IPS-18c (cell line): Measurements from ENCODE around the gene DAB2.

Source experiments
- H3K4me3 ChIP-seq: 2 replicates; pipeline ENCODE4 v1.7.0; 2013; ENCODE audit warnings: low read depth, mild to moderate bottlenecking, low read length, moderate library complexity; ENCODE audit not compliant: insufficient read depth
- H3K9me3 ChIP-seq: one replicate; pipeline ENCODE4 v1.6.1; 2013; ENCODE audit warnings: mild to moderate bottlenecking, low read length, moderate library complexity; ENCODE audit not compliant: control insufficient read depth, insufficient read depth

DAB2 gene

DNA sequence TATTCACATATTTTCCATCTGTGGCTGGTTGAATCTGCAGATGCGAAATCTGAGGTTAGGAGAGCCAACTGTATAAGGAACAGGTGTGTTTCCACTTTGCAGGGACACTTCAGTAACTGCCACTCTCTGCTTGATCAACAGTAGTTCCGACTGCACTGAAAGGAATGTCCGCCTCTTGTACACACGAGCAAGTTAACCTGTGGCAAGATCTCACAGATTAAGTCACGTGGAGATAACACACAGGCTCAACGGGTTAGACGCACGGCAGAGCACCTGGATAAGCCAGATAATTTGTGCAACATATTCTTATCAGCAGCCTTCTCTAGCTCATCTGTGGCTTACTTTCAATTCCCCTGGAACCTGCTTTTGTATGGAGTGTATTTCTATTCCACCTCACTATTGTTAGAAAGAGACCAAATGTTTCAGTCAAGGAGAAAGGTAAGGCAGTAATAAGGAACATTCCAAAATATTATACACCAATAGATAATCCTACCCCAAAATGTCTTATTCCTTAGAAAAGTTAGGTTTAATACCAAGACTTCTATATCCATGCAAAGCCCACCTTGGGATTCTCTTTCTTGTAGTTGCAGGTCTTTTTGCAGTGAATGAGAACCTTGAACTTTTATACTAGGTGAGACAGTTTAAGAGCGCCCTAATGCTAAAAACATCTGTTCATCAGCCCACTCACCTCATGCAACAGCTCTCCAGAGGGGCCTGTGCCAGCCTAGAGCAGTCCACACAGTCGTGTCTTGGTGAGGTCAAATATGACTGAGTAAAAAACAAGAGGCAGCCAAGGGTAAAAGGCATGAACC is 54.0 kb downstream of the DAB2 start:
- Histone ChIP-seq H3K4me3 (no peak overlapping the region), H3K9me3 (no peaks in the 10 kb centered on the region)

DNA sequence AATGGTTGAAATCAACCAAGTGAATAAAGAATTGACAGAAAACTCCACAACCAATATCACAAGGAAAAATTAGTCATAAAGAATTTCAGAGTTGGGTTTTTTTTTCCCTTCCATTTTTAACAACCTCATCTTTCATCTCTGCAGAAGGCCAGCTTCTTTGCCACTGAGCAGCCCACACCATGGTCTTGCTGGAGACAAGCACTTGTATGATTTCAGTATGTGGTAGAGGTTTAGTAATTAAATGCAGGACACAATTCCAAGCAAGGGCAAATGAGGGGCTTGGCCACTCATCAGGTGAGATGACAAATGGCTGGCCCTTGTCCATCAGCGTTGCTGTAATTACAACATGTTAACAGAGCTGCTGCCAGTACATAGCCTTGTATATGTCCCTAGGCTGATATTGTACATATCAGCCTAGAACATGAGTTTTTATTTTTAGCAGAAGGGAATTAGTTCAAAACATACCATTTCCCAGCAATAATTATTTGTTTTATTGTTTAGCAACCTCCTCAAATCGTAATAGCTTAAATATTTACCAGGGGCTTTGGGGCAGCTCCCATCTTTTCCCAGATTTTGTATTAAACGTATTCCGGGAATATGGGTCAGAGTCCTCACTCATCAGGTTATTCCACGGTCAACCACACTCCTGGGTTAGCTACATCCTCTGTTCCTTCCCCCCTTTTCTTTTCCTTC is 55.5 kb downstream of the DAB2 start:
- Histone ChIP-seq H3K9me3 (peaks cover 3% of the 10 kb centered on the region), H3K4me3 (no peak overlapping the region)

DNA sequence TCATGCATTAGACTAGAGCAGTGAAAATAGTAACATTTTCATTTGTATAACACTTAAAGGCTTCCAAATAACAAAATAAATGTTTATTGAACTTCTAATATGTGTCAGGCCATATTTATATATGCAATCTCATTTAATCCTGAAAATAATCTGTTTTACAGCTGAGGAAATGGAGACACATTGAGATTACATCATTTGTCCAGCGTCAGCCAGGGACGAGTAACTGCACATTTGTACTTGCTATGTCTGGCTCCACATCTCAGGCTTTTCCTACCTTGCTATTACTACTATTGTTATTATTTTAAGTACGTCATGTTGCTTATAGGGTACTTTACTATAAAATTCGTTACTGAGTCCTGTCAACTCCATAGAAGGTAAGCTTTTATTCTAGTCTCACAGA is 56.7 kb downstream of the DAB2 start:
- H3K4me3 ChIP-seq, result no peak overlapping the region
- H3K9me3 ChIP-seq, result peaks cover 3% of the 10 kb centered on the region

DNA sequence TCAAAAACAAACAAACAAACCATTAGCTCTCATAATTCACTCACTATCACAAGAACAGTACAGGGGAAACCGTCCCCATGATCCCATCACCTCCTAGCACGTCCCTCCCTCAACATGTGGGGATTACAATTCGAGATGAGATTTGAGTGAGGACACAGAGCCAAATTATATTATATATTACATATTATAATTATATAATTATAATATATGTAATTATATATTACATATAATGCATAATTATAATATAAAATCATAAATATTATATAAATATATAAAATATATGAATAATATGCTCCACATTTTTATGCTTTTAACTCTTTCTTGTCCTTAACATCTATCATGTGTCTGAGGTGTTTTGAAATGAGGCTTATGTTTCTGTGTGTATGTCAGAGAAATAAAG is 57.1 kb downstream of the DAB2 start:
- H3K4me3 ChIP-seq, result no peak overlapping the region

DNA sequence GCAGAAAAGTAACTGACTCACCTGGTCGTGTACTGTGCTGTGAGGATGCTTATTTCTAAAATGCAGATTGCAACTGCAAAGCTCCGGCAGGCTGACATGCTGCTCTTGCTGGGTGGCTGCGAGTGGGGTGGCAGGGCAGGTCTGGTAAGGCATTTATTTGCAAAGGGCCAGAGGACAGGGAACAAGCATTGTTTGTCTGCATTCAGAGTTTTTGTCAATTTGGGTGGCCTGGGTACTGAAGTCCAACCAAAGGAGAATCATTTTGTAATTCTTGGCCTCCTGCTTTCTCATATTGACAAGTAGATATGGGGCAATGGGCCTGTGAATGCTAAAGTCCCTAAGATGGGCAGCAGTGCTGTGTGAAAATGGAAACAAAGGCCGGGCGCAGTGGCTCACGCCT is 60.4 kb downstream of the DAB2 start, which contains the start of gene C9:
TSS of gene C9 (minus strand) at position 129 of the 400 bp plus-strand sequence. CDS start at position 98, 31 bp downstream.
- no peak within 1 kb of the TSS for H3K4me3 ChIP-seq

More for the DNA sequence above, 57.1 kb downstream of the DAB2 start:
- H3K9me3 ChIP-seq, result peaks cover 3% of the 10 kb centered on the region

DNA sequence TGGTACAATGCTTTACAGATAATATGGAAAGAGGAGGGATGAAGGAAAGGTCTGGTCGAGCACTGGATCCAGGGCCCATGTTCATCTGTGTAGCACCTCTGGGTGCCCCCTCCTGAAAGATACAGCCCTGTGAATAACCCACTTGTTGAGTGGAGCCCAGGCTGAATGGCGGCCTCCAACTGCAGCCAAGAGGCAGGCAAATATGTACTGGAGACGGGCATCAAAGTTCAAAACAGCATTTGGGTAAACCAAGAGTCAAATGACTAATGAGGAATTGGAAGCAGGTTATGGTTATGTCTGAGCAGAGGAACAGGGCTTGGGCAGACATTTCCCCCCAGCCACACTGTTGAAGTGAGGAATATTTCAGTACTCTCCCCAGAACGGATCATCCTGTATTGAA is 61.6 kb downstream of the DAB2 start:
- H3K9me3 ChIP-seq, result peaks cover 6% of the 10 kb centered on the region
- no peak overlapping the region for H3K4me3 ChIP-seq

More for the DNA sequence above, 60.4 kb downstream of the DAB2 start, which contains the start of gene C9:
- peaks cover 6% of the 10 kb centered on the region for H3K9me3 ChIP-seq

DNA sequence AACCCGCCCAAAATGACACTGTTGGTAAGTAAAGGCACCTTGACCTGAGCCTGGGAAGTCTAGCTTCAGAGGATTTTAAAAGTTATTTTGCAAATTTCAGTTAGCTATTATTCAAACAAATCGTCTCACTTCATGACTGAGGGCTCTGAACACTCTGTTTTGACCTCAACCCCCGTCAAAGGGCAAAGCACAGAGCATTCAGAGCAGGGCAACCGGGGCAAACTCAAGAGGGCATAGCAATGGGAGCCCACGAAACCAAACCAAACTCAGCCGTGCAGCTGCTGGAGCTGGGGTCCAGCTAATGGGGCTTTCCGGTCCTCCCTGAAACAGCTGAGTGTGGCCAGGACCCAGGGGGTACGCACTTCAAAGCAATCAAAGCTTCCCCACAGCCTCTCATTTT is 62.1 kb downstream of the DAB2 start:
- Histone ChIP-seq H3K4me3 (no peak overlapping the region), H3K9me3 (peaks cover 6% of the 10 kb centered on the region)

DNA sequence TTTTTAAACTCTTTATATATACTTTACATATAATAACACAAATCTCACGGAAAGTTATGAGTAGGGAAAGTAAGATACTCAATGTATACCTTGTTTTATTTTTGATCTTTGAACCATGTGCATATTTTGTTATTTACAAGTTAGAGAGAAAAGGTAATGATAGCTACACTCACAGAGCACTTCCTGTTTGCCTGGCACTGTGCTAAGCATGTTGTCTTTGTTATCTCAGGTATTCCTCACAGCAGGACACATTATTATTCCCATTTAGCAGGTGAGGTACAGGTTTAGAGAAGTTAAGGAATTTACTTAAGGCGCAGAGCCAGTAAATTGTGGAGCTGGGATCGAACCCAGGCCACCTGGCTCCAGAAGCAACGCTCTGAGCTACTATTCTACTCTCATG is 63.5 kb downstream of the DAB2 start:
- H3K4me3 ChIP-seq, result no peak overlapping the region
- peaks cover 6% of the 10 kb centered on the region for H3K9me3 ChIP-seq

DNA sequence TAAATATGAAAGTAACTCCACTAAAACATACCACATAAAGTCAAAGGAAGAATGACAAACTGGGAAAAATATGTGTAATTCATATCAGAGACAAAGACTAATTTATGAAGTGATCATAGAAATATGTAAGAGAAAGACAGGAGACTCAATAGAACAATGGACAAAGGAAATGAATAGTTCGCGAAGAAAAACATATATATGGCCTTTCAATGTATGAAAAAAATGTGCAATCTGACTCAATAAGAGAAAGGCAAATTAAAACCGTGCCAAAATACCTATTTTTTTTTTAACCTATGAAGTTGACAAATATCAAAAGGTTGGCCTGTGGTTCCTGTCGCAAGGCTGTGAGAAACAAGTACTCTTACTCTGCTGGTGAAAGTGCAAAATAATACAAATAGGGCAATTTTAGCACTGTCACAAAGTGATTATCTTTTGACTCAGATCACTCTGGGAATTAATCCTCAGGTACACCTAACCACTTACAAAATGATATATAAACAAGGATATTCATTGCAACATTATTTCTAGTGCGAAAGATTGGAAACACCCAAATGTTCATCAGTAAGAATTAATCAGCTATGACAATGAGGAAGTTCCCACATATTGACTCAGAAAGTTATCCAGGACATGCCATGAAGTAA is 64.2 kb downstream of the DAB2 start:
- no peak overlapping the region for H3K4me3 ChIP-seq
- H3K9me3 ChIP-seq, result peaks cover 6% of the 10 kb centered on the region

DNA sequence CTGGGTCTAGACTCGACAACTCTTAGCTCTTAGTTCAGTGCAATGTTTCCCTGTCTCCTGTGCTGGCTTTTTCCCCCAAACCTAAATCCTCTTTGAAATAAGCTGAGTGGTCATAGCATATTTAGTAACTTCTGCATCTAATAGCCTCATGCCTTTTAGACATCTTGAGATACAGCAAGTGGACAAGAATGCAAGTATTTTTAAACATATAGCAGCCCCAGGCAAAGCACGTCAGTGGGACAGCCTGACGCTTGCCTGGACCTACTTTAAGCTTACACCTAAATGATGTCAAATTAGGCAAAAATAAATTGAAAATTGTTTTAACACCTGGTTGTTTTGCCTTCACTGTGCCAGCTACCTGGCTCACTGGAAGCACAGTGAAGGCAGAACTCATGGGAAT is 68.5 kb downstream of the DAB2 start:
- no peaks in the 10 kb centered on the region for H3K9me3 ChIP-seq
- H3K4me3 ChIP-seq, result no peak overlapping the region

DNA sequence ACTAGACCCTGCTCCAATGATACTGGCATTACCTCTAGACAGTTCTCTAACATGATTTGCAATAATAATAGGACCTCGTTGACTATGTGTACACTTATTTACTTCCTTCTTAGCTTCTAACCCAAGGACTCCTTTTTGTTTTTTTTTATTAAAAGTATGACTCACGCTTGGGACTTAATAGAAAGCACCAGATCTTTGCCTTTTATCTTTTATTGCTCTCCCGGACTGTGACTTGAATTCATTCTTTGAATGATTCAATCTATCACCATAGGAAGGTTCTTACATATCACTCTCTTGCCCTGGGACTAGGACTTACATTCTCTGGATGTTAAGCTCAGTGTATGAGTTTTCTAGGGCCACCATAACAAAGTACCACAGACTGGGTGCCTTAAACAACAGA is 69.5 kb downstream of the DAB2 start:
- Histone ChIP-seq H3K9me3 (peaks cover 2% of the 10 kb centered on the region), H3K4me3 (no peak overlapping the region)

DNA sequence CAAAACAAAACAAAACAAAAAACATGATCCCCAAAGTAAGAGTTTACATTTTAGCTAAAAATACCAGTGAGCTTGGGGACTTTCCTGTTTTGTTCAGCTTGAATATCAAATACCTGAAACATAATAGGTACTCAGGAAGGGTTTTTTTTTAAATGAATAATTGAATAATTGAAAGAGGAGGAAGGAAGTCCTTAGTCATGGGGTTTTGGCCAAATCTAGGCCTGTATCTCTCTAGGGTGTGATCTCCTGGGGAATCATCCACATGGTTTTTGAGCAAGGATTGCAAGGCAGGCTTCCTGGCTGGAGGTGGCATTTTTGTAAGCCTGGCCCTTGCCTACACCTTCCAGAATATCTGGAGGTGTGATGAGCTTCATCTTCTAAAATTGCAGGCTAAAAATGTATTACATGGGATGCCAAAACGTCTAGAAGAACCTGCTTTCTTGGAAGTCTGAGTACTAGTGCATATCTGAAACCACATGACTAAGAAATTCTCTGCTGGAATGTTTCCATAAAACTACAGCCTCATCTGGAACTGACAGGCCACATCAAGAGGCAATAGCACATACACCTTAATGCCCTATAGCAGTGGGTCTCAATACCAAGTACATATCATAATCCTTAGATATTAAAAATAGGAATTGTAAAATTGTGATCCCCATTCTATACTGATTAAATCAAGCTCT is 70.9 kb downstream of the DAB2 start:
- Histone ChIP-seq H3K9me3 (peaks cover 2% of the 10 kb centered on the region), H3K4me3 (no peak overlapping the region)

DNA sequence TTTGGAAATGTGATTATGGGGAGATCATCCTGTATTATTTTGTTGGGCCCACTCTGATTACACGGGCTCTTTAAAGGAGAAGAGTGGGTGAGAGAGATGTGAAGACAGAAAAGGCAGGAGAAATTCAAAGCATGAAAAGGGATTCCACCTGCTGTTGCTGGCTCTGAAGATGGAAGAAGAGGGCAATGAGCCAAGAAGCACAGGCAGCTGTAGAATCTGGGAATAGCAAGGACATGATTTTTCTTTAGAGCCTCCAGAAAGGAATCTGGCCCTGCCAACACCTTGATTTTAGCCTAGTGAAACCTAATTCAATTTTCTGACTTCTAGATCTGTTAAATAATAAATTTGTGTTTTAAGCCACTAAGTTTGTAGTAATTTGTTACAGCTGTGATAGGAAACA is 71.8 kb downstream of the DAB2 start:
- H3K4me3 ChIP-seq, result no peak overlapping the region
- peaks cover 2% of the 10 kb centered on the region for H3K9me3 ChIP-seq

DNA sequence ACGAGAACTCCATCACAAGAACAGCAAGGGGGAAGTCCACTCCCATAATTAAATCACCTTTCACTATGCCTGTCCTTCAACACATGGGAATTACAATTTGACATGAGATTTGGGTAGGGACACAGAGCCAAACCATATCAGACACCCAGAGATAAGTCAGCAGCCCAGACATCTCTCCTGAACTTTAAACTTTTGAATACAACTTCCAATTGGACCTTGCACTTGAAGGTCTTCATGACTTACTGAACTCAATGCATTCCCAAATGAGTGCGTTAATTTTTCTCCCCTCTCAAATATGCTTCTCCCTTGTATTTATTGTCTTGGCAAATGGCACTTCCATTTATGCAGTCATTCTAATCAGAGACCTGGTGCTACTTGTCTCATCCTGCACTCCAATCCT is 72.6 kb downstream of the DAB2 start:
- peaks cover 2% of the 10 kb centered on the region for H3K9me3 ChIP-seq
- H3K4me3 ChIP-seq, result no peak overlapping the region

DNA sequence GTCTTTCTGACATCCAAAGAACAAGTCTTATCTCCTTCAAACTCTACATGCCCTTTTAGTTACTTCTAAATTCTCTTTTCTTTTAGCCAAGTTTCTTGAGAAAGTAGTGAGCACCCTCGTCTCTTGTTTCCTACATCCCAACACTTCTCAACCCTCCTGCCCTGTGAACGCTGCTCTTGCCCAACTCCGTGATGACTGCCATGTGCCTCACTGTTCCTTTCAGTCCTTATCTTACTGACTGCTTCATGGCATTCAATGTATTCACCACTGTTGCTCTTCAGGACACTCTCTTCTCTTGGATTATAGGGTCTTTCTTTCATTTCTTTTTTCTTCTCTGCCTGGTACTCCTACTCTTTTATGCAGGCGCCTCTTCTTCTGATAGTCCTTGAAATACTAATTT is 75.3 kb downstream of the DAB2 start:
- no peak overlapping the region for H3K4me3 ChIP-seq
- peaks cover 2% of the 10 kb centered on the region for H3K9me3 ChIP-seq

DNA sequence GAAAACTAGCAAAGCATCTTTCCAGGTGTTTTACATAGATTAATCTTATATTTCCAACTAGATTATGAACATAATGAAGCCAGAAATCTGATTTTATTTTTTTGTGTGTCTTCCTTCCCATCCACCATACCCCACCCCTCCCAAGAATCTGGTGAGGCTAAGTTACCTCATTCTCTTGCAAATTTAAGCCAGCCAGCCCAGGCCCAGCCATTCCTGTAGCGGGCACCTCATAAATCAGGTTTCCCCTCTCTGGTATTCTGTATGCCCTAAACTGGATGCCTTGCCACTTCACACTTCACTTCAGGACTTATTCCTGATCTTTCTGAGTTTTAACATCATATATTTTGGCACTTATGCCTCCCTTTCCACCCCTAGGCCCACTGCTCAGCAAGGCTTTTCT is 82.3 kb downstream of the DAB2 start:
- Histone ChIP-seq H3K9me3 (peaks cover 8% of the 10 kb centered on the region), H3K4me3 (no peak overlapping the region)

DNA sequence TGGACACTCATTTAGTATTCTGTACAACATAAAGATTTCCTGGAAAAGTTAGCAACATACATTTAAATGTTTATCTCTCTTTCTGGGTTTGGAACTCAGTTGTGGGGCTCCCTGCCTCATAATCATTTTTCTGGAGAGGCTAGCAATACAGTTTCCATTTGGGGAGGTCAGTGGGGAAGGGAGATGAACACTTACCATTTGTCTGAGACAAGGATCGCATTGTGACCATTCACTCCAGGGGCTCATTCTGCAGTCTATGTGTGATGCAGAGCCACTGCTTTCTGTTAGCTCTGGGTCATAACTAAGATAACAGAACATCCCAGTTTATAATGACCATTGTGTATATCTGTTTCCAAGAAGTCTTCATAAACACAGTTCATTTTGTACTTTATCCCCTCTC is 82.9 kb downstream of the DAB2 start:
- Histone ChIP-seq H3K4me3 (no peak overlapping the region), H3K9me3 (peaks cover 8% of the 10 kb centered on the region)
